ENCODE data around the gene CEP104.

DNA sequence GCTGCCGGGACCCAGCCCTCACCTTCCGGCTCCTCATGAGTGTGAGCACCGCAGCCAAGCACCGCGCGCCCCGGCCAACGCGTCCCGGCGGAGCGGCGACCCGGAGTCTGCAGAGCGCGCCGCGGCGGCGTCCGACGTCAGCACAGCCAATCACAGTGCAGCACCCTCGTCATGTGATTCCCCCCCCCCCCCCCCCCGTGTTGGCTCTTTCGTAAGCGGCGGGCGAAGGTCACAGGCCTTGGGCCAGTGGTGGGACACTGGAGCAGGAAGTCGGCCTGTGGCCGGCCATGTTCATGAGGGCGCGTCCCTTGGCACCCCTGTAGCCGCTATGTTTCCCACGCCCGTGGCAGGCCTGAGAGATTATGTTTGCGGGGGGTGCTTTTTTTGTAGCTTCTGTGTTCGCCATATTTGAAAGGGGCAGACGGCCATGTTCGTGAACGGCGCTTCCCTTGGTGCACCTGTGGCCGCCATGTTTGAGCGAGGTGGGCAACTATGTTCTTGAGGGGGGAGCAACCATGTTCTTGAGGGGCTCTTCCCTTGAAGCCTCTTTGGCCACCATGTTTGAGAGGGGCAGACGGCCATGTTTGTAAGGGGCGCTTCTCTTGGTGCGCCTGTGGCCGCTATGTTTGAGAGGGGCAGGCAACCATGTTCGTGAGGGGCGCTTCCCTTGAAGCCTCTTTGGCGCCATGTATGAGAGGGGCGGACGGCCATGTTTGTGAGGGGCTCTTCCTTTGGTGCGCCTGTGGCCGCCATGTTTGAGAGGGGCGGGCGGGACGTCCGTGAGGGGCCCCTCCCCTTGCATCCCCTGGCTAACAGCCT, 43.3 kb upstream of the CEP104 start, which contains the start of gene C1orf174:
- TF ChIP-seq, protein P1, sequence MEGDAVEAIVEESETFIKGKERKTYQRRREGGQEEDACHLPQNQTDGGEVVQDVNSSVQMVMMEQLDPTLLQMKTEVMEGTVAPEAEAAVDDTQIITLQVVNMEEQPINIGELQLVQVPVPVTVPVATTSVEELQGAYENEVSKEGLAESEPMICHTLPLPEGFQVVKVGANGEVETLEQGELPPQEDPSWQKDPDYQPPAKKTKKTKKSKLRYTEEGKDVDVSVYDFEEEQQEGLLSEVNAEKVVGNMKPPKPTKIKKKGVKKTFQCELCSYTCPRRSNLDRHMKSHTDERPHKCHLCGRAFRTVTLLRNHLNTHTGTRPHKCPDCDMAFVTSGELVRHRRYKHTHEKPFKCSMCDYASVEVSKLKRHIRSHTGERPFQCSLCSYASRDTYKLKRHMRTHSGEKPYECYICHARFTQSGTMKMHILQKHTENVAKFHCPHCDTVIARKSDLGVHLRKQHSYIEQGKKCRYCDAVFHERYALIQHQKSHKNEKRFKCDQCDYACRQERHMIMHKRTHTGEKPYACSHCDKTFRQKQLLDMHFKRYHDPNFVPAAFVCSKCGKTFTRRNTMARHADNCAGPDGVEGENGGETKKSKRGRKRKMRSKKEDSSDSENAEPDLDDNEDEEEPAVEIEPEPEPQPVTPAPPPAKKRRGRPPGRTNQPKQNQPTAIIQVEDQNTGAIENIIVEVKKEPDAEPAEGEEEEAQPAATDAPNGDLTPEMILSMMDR (IDR thresholded peaks at IDR 0.05), result no peak
- TF ChIP-seq POLR2A (IDR thresholded peaks at IDR 0.05), result peak in 1 of 2 donors; percentile 52
